Breast epithelium (tissue), 3 donors: ENCODE measurements around the gene SPAST.

Experiments
- POLR2A ChIP-seq: fragments of 450-650 bp; IDR thresholded peaks from one replicate; pipeline ENCODE4 v1.6.1; 2016; ENCODE audit warnings: antibody characterized with exemption, mild to moderate bottlenecking, moderate library complexity
- POLR2AphosphoS5 ChIP-seq, 3 donors: sonication (generic); formaldehyde crosslinking; IDR thresholded peaks; one replicate each; pipeline ENCODE4 v1.6.1; 2017; ENCODE audit warnings: antibody characterized with exemption in 3 of 3
- TF ChIP-seq, protein P1 (sequence below), 3 donors: fragments of 450-650 bp; IDR thresholded peaks; one replicate each; pipeline ENCODE4 v1.5.1; 2016 to 2017; ENCODE audit warnings: antibody characterized with exemption in 3 of 3, mild to moderate bottlenecking in 3 of 3, moderate library complexity in 3 of 3

DNA sequence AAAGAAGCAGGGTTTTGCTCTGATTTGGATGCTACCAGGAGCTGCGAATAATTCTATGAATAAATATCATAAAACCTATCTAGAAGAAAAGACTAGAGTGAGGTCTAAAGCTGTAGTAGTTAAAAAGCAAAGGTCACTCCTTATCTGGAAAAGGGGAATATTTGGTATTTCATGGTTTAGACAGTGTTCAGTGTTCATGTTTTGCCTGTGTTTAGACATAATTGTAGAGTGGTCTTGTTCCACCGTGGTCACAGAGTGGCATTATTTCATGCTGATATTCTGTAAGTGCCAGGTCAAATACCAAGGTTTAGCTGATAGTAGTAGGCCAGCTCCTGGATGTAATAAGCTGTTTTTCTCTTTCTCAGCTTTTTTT is 10.8 kb downstream of the SPAST start:
- TF ChIP-seq, protein P1, sequence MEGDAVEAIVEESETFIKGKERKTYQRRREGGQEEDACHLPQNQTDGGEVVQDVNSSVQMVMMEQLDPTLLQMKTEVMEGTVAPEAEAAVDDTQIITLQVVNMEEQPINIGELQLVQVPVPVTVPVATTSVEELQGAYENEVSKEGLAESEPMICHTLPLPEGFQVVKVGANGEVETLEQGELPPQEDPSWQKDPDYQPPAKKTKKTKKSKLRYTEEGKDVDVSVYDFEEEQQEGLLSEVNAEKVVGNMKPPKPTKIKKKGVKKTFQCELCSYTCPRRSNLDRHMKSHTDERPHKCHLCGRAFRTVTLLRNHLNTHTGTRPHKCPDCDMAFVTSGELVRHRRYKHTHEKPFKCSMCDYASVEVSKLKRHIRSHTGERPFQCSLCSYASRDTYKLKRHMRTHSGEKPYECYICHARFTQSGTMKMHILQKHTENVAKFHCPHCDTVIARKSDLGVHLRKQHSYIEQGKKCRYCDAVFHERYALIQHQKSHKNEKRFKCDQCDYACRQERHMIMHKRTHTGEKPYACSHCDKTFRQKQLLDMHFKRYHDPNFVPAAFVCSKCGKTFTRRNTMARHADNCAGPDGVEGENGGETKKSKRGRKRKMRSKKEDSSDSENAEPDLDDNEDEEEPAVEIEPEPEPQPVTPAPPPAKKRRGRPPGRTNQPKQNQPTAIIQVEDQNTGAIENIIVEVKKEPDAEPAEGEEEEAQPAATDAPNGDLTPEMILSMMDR (IDR thresholded peaks at IDR 0.05): no peak
- TF ChIP-seq POLR2AphosphoS5 (IDR thresholded peaks at IDR 0.05) (no peak), POLR2A (no peak)
